Tibial nerve (tissue), 4 donors: ENCODE results near the gene ITGB3BP. TPM values are rescaled to one million over a fixed set of nuclear protein-coding genes. Genes with fewer than 3 reads are reported as not detected.

ENCODE experiments used
- DNase-seq, 2 donors: peaks; one replicate each; pipeline ENCODE4 v3.0.0-alpha.2; 2019; ENCODE audit warnings: low spot score in 2 of 2
- H3K27ac ChIP-seq, 4 donors: fragments of 200-600 bp; sonication (generic) in 3 of 4; one replicate each; pipeline ENCODE4 v1.5.1; 2017 to 2019; ENCODE audit warnings: mild to moderate bottlenecking in 1 of 4
- H3K27me3 ChIP-seq, 2 donors: fragments of 200-600 bp; sonication (generic) in 1 of 2; one replicate each; pipeline versions ENCODE4 v1.5.1 to v1.6.0; 2017 to 2019
- H3K36me3 ChIP-seq, 3 donors: fragments of 200-600 bp; sonication (generic); one replicate each; pipeline ENCODE4 v1.5.1; 2018 to 2019
- H3K4me1 ChIP-seq, 4 donors: fragments of 200-600 bp; sonication (generic) in 3 of 4; one replicate each; pipeline ENCODE4 v1.5.1; 2017 to 2019
- H3K4me3 ChIP-seq, 4 donors: fragments of 200-600 bp; sonication (generic) in 3 of 4; one replicate each; pipeline ENCODE4 v1.5.1; 2017 to 2019; ENCODE audit warnings: mild to moderate bottlenecking in 1 of 4, moderate library complexity in 1 of 4
- H3K9me3 ChIP-seq, 4 donors: fragments of 200-600 bp; sonication (generic) in 3 of 4; one replicate each; pipeline ENCODE4 v1.5.1; 2017 to 2019
- EP300 ChIP-seq, 2 donors: sonication (generic); formaldehyde crosslinking; IDR thresholded peaks; one replicate each; pipeline ENCODE4 v1.6.1; 2017; ENCODE audit warnings: antibody characterized with exemption in 2 of 2, mild to moderate bottlenecking in 1 of 2
- POLR2A ChIP-seq, 2 donors: fragments of 450-650 bp; IDR thresholded peaks; one replicate each; pipeline ENCODE4 v1.6.1; 2017; ENCODE audit warnings: antibody characterized with exemption in 2 of 2, mild to moderate bottlenecking in 2 of 2, moderate library complexity in 2 of 2
- WGBS, 2 donors: methylation state at CpG; one replicate each; pipeline ENCODE4 v1.1.5; 2018; 5-methylcytosine and 5-hydroxymethylcytosine counted together
- small RNA-seq: library from RNA; depleted of rRNA; stranded (forward); fragments of <200 nt; gene quantifications from one replicate; pipeline ENCODE3, GENCODE V24; 2016
- total RNA-seq, 4 donors: library from RNA; depleted of rRNA; stranded (reverse); fragments of >200 nt; gene quantifications; one replicate each; pipeline ENCODE4 v1.1.0, GENCODE V29; 2016
- TF ChIP-seq, protein P1 (sequence below), 5 experiments: fragments of 200-600 bp in 3 of 5; fragments of 450-650 bp in 2 of 5; sonication (generic) in 3 of 5; IDR thresholded peaks; one replicate each; pipeline ENCODE4 v1.5.1; 2016 to 2019; ENCODE audit warnings: antibody characterized with exemption in 5 of 5, mild to moderate bottlenecking in 3 of 5, moderate library complexity in 2 of 5

The ITGB3BP gene
- total RNA-seq, 4 donors from 2014 or later: 11.5 to 38.0 (median 18.7) TPM

DNA sequence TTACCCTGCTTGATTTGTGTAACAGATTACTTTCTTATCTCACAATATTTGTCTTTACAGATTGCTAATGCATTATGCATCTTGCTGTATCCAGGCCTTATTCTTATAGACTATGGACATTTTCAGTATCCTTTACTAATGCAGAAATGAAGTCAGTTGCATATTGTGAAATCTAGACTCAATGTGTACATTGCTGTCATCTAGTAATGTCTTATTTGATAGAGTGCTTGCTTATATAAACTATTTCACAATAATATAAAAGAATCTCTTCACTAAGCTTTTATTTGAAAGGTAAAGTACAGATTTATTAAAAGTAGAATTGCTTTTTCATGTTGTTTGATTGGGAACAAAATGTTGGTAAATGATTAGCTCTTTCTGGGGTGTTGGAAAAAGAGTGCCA is 116.0 kb downstream of the ITGB3BP start:
- Histone ChIP-seq H3K27ac (no peak overlapping the region), H3K27me3 (no peaks in the 10 kb centered on the region), H3K36me3 (peaks cover 0 to 30% (median 0%) of the 10 kb centered on the region in 3 donors), H3K4me3 (no peak overlapping the region), H3K4me1 (peaks cover 0 to 10% (median 0%) of the 10 kb centered on the region in 4 donors), H3K9me3 (no peaks in the 10 kb centered on the region)
- DNase-seq: no peak
- TF ChIP-seq POLR2A (IDR thresholded peaks at IDR 0.05) (no peak), EP300 (IDR thresholded peaks at IDR 0.05) (no peak)
- TF ChIP-seq, protein P1, sequence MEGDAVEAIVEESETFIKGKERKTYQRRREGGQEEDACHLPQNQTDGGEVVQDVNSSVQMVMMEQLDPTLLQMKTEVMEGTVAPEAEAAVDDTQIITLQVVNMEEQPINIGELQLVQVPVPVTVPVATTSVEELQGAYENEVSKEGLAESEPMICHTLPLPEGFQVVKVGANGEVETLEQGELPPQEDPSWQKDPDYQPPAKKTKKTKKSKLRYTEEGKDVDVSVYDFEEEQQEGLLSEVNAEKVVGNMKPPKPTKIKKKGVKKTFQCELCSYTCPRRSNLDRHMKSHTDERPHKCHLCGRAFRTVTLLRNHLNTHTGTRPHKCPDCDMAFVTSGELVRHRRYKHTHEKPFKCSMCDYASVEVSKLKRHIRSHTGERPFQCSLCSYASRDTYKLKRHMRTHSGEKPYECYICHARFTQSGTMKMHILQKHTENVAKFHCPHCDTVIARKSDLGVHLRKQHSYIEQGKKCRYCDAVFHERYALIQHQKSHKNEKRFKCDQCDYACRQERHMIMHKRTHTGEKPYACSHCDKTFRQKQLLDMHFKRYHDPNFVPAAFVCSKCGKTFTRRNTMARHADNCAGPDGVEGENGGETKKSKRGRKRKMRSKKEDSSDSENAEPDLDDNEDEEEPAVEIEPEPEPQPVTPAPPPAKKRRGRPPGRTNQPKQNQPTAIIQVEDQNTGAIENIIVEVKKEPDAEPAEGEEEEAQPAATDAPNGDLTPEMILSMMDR (IDR thresholded peaks at IDR 0.05): no peak

DNA sequence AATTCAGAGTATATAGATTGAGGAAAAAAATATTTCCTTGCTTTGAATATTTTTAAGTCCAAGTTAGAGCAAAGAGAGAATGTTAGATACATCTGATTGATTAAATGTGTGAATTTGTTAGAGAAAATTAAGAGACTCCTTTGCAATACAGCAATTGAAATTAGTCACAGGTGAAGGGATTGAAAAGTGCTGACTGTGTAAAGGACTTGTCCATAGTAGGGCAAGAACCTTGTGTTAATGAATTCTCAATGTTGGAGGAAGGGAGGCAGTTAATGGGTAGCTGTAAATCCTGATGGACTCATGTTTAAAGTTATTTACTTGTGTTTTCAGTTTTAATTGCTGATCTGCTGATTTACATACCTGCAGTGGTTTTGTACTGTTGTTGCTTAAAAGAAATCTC is 117.0 kb downstream of the ITGB3BP start:
- Histone ChIP-seq H3K36me3 (peaks cover 0 to 36% (median 0%) of the 10 kb centered on the region in 3 donors), H3K27me3 (no peaks in the 10 kb centered on the region), H3K4me3 (no peak overlapping the region), H3K9me3 (no peaks in the 10 kb centered on the region), H3K27ac (no peak overlapping the region), H3K4me1 (peaks cover 0 to 3% (median 0%) of the 10 kb centered on the region in 4 donors)
- no peak for DNase-seq
- TF ChIP-seq POLR2A (IDR thresholded peaks at IDR 0.05) (no peak), EP300 (IDR thresholded peaks at IDR 0.05) (no peak)
- TF ChIP-seq, protein P1 (IDR thresholded peaks at IDR 0.05): no peak

DNA sequence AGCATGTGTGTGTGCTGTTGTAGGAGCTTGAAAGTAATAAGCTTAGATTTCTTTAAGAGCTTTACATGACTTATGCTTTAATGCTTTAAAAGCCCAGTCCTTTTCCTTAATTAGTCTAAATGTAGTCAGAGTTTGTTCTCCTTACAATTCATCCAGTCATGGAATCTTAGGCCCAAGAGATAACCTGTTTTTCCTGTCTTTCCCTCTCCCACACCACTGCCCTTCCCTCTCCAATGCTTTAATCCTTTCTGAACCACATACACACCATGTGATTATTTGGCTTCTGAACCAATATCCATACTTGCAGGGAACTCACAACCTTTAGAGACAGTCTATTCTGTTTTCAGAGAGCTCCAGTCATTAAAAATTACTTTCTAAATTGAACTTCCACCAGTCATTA is 118.0 kb downstream of the ITGB3BP start:
- TF ChIP-seq, protein P1 (IDR thresholded peaks at IDR 0.05): no peak
- TF ChIP-seq EP300 (IDR thresholded peaks at IDR 0.05): no peak
- TF ChIP-seq POLR2A (IDR thresholded peaks at IDR 0.05): no peak
- no peaks in the 10 kb centered on the region for H3K27me3 ChIP-seq
- no peak for DNase-seq
- no peak overlapping the region for H3K4me3 ChIP-seq
- H3K27ac ChIP-seq: no peak overlapping the region
- no peaks in the 10 kb centered on the region for H3K4me1 ChIP-seq
- peaks cover 0 to 39% (median 0%) of the 10 kb centered on the region in 3 donors for H3K36me3 ChIP-seq
- H3K9me3 ChIP-seq: no peaks in the 10 kb centered on the region

DNA sequence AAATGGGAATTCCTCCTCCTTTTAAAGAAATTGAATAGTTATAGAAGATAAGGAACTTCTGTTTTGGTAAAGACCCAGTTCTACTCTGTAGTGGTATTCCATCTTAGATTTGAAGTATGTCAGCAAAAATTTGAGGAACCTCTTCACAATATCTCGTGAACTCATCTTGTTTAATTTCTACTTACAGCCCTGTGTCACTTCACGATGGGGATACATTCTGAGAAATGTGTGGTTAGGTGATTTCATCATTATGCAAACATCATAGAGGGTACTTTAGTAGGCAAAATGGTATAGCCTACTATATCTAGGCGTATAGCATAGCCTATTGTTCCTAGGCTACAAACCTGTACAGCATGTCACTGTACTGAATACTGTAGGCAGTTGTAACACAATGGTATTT is 119.6 kb downstream of the ITGB3BP start:
- DNase-seq: no peak
- H3K9me3 ChIP-seq: no peaks in the 10 kb centered on the region
- H3K4me3 ChIP-seq: no peak overlapping the region
- WGBS, 2 donors: 64 to 82% methylated on average over 3 of the region's 3 CpGs
- no peaks in the 10 kb centered on the region for H3K4me1 ChIP-seq
- H3K36me3 ChIP-seq: peaks cover 0 to 43% (median 0%) of the 10 kb centered on the region in 3 donors
- no peak overlapping the region for H3K27ac ChIP-seq
- H3K27me3 ChIP-seq: no peaks in the 10 kb centered on the region
- no peak for TF ChIP-seq EP300 (IDR thresholded peaks at IDR 0.05)

DNA sequence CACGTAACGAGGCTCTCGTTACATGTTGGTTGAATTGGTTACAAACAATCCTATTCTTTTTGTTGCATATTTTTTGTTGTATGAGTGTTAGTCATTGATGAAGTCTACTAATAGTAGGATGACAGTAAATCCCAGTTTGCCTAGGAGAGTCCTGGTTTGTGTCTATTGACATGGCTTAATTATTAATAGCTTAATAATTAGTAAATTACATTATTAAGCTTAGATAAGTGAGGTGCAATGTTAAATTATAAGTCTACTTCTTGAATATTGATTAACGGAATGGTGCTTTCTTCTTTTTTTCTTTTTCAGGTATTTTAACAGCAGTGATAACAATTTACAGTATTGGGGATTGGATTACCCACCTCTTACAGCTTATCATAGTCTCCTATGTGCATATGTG is 121.1 kb downstream of the ITGB3BP start:
- Histone ChIP-seq H3K9me3 (no peaks in the 10 kb centered on the region), H3K4me3 (no peak overlapping the region), H3K36me3 (peaks cover 0 to 50% (median 0%) of the 10 kb centered on the region in 3 donors), H3K4me1 (no peaks in the 10 kb centered on the region), H3K27me3 (no peaks in the 10 kb centered on the region), H3K27ac (no peak overlapping the region)
- DNase-seq: no peak
- WGBS, 2 donors: 73 to 87% methylated on average over 4 of the region's 4 CpGs
- TF ChIP-seq EP300 (IDR thresholded peaks at IDR 0.05) (no peak), POLR2A (IDR thresholded peaks at IDR 0.05) (no peak)
- TF ChIP-seq, protein P1 (IDR thresholded peaks at IDR 0.05): no peak

Small RNA genes within 50 kb of the gene (small RNA-seq; reads per million reads assigned to genes)
- gene RF02105 (not detected), gene RF02106 (not detected), gene RF02107 (not detected), gene RF02108 (not detected), gene RF02109 (not detected), gene RF02110 (not detected), gene RN7SL488P (not detected), gene RNU7-123P (not detected)

Other genes with a start within 250 kb of the ITGB3BP start
- 10 to 100 TPM; 15.9 to 37.6 (median 25.6) TPM for gene FOXD3, start 200.7 kb downstream of the ITGB3BP start, total RNA-seq
- 10 to 100 TPM in 3 of 4 donors, 1 to 10 TPM in 1; 6.6 to 16.8 (median 13.5) TPM for gene ALG6, start 155.6 kb downstream of the ITGB3BP start, total RNA-seq
- gene EFCAB7, start 300 bp upstream of the ITGB3BP start, total RNA-seq: 10 to 100 TPM in 2 of 4 donors, 1 to 10 TPM in 2; 8.2 to 12.2 (median 10.2) TPM
- gene PGM1, start 70.2 kb upstream of the ITGB3BP start, total RNA-seq: 10 to 100 TPM; 36.7 to 57.0 (median 50.8) TPM